ENCODE results near the gene DENND6B.

GRCh38 chr22:50266994-50267393 is 59.8 kb downstream of the DENND6B start:
- TF ChIP-seq CSRNP3 (CRISPR knock-in tag; IDR thresholded peaks at IDR 0.05) (no peak), TCF4 (CRISPR knock-in tag; IDR thresholded peaks at IDR 0.05; ENCODE audit: borderline replicate concordance) (no peak), TOX (CRISPR knock-in tag; IDR thresholded peaks at IDR 0.05; ENCODE audit: borderline replicate concordance) (no peak), RARB (CRISPR knock-in tag; IDR thresholded peaks at IDR 0.05) (no peak), ZNF8 (CRISPR knock-in tag; IDR thresholded peaks at IDR 0.05) (no peak), SNAI2 (CRISPR knock-in tag; IDR thresholded peaks at IDR 0.05) (no peak), ZFP30 (CRISPR knock-in tag; IDR thresholded peaks at IDR 0.05) (no peak), PATZ1 (CRISPR knock-in tag; IDR thresholded peaks at IDR 0.05; ENCODE audit: borderline replicate concordance) (no peak), GLIS3 (CRISPR knock-in tag; IDR thresholded peaks at IDR 0.05) (no peak), CSDC2 (CRISPR knock-in tag; IDR thresholded peaks at IDR 0.05) (no peak)
- TF ChIP-seq, protein P1, sequence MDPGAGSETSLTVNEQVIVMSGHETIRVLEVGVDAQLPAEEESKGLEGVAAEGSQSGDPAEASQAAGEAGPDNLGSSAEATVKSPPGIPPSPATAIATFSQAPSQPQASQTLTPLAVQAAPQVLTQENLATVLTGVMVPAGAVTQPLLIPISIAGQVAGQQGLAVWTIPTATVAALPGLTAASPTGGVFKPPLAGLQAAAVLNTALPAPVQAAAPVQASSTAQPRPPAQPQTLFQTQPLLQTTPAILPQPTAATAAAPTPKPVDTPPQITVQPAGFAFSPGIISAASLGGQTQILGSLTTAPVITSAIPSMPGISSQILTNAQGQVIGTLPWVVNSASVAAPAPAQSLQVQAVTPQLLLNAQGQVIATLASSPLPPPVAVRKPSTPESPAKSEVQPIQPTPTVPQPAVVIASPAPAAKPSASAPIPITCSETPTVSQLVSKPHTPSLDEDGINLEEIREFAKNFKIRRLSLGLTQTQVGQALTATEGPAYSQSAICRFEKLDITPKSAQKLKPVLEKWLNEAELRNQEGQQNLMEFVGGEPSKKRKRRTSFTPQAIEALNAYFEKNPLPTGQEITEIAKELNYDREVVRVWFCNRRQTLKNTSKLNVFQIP (CRISPR knock-in tag; IDR thresholded peaks at IDR 0.05; ENCODE audit: borderline replicate concordance, low read depth): no peak
